GM18511 (cell line): ENCODE results near the gene ZNF883.
"Not testable (repeated sequence)": the region's sequence is repeated elsewhere in the genome, so short reads cannot be mapped to it uniquely, and the experiment has no call there.

Experiments
- ATAC-seq: cut with Tn5 transposase; IDR thresholded peaks from one replicate; pipeline ENCODE4 v1.9.1; 2021; ENCODE audit warnings: mild to moderate bottlenecking, moderate library complexity; ENCODE audit not compliant: unreplicated experiment

ZNF883 gene

DNA sequence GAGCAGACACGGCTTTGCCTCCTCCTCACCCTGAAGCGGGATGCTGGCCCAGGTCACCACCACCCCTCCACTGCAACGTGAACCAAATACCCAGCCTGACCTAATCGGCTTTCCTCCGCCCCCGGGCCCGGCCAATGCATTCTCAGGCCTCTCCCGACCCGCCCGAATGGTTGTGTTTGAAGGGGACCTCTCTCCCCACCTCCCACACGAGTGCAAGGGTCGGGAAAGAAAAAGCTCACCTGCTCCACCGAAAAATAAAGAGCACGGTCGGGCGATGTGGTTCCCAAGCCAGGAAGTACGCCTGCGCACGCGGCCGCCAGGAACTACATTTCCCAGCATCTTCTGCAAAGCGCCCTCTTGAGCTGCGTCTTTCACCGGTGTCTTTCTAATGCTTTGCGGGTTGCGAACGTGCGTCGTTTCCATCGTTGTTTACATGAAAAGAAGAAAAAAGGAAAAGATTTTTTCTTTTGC lies at the start of gene ZNF883:
TSS of gene ZNF883 (minus strand) at position 282 of the 471 bp plus-strand sequence.
- no peak for ATAC-seq

GRCh38 chr9:113061072-113061850 lies 49.3 kb upstream of the ZNF883 start:
- ATAC-seq = not testable (repeated sequence)

GRCh38 chr9:113059581-113060284 lies 47.7 kb upstream of the ZNF883 start:
- not testable (repeated sequence) for ATAC-seq

DNA sequence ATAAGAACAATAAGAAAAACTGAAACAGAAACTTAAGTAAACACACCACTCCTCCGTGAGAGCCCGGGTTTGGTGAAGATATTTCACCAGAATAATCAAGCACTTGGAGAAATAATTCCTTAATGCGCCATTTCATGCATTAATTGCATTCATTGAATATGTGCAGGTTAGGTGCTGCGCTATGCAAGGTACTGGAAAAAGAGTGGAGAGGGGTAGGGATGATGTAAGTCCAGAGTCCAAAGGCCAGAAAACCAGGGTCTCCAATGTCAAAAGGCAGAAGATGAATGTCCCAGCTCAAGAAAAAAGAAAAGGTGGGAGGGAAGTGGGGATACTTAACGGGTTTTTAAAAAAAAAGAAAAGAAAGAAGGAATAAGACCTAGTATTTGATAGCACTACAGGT lies 45.2 kb upstream of the ZNF883 start:
- ATAC-seq = no peak

GRCh38 chr9:113056191-113057106 lies 44.5 kb upstream of the ZNF883 start, which contains the start of gene ZFP37:
ZFP37 (minus strand) TSS chr9:113056724; CDS start chr9:113056688, 36 bp downstream.
- no peak for ATAC-seq

- ATAC-seq = no peak
Measured at GRCh38 chr9:113042884-113043657, 31.1 kb upstream of the ZNF883 start.

- ATAC-seq = no peak
Measured at GRCh38 chr9:113026200-113026599, 14.2 kb upstream of the ZNF883 start.

DNA sequence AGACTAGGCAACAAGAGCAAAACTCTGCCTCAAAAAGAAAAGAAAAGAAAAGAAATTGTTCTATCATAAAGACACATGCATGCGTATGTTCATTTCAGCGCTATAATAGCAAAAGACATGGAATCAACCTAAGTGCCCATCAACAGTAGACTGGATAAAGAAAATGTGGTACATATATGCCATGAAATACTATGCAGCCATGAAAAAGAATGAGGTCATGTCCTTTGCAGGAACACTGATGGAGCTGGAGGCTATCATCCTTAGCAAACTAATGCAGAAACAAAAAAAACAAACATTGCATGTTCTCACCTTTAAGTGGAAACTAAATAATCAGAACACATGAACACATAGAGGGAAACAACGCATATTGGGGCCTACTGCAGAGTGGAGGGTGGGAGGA lies 6.3 kb upstream of the ZNF883 start:
- no peak for ATAC-seq

DNA sequence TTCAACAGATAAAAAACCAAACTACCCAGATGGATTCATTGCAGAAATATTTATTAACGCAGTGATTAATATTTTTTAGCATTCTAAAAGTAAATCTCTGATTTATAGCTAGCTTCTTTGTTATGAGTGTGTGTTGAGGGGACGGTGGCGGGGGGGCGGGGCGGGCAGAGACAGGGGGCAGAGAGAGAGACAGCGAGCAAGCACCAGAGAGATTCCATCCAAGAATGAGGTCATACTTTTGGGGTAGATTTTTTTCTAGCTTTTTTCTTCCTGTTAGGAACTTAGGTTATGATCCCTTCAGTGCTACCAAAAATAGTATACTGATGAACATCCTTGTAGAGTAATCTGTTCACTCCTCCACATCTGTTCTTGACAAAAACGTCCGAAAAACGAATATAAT lies 500 bp upstream of the ZNF883 start:
- ATAC-seq = no peak

DNA sequence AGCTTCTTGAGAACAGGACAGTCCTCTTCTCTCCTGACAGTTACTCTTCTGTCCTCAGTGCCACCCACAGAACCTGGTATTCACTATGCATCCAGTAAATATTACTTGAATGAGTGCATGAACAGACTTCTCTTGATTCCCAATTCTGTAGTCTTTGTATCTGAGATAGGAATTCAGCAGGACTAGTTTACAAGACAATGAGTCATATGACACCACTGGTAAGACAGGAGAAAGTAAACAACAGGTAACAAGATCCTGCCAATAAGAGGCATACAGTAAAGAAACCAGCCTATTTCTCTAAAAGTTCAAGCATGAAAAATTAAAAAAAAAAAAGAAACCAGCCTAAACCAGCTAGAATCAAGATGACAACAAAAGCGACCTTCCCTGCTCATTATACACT lies 6.2 kb downstream of the ZNF883 start:
- ATAC-seq = no peak

GRCh38 chr9:112997236-112997941 lies 14.6 kb downstream of the ZNF883 start:
- ATAC-seq = no peak

DNA sequence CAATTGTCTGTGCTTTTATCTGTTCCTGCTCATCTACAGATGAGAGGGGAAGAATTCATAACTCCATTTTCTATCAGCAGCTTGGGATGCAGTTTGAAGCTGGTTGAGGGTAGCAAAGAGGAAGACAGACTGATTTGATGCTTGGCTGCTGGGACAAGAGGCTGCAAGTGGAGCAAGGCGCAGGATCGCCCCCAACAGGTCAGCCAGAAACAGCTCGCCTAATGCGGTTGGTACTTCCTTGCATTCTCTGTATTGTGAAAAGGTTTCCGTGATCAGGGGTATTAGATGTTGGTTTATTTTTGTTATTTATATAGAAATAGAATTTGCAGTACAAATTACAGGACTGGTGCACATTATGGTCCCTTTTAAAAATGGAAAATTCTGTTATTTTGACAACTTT lies 40.6 kb downstream of the ZNF883 start:
- no peak for ATAC-seq

DNA sequence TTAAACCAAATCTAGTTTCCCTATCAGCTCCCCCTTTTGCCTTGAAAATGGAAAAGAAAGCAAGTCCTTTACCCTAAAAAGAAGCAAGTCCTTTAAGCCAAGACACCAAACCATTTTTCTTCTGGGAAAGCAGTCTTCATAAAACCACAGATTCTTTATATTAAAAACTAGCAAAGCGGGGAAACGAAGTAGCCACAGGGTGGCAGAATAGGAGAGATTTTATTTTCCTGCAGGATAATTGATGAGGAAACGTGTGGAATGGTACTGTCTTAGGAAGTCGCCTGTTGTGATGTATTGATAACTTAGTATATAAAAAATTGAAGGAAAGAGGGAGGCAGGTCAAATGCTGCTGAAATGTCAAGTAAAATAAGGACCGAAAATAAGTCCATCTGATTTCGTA lies 41.1 kb downstream of the ZNF883 start:
- ATAC-seq = no peak

GRCh38 chr9:112969730-112970129 lies 42.3 kb downstream of the ZNF883 start:
- no peak for ATAC-seq

GRCh38 chr9:112955550-112955949 lies 56.4 kb downstream of the ZNF883 start:
- ATAC-seq = no peak

GRCh38 chr9:112945620-112946208 lies 66.3 kb downstream of the ZNF883 start:
- no peak for ATAC-seq

GRCh38 chr9:112939418-112939817 lies 72.6 kb downstream of the ZNF883 start:
- no peak for ATAC-seq

DNA sequence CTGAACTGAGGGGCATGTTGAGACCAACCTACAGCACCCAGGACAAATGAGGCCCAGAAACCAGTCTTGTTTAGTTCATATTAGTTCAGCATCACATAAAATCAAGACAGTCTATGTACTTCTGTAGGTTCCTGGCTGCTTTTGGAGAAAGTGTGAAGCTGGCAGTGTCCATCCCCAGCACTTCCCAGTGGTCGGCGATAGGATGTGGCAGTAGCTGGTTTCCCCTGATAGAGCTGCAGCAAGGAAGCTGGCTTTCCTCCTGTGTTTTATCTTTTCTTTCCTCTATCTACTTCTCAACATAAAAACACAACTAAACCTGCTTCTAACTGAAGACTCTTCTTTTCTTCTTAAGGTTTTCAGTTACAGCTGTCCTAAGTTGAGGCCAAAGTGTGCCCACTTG lies 78.3 kb downstream of the ZNF883 start:
- no peak for ATAC-seq

DNA sequence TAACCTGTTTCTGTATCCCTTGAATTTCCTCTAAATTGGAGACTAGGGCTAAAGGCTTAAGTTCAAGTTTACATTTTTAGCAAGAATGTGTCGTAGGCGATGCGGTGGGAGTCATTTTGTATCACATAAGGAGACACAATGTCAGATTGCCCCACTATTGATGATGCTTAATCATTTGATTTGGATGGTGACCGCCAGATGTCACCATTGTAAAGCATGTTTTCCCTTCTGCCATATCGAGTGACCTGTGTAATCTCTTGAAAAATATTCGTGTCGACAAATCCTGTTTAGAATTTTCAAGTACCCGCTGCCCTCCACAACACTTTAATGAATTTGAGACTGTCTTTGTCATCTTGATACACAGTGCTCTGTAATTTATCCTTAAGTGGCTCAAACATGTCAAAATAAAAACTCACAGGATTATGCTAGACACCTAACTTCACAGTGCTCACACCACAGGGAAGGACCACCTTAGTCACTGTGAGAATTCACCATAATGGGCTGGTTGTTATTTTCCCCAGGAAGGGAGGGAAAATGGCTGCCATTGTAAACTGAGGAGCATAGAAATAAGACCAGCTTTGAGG lies 86.8 kb downstream of the ZNF883 start:
- no peak for ATAC-seq
